Measurements from ENCODE around the gene PJA1.

DNA sequence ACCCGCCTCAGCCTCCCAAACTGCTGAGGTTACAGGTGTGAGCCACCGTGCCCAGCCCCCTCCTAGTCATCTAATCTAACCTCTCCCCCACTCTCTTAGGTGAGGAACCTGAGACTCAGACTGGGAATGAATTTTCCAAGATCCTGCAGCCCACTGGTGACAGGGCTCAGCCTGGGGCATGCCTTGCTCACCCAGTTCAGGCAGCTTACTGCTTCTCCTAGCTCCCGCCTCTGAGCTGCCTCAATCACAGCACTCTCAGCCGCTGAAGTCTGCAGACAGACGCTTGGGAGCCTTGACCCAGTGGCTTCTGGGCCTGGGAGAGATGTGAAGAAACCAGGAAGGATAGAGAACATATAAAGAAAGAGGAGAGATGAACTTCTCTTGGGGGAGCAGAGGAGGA, 24.4 kb downstream of the PJA1 start:
- TF ChIP-seq, protein P1, sequence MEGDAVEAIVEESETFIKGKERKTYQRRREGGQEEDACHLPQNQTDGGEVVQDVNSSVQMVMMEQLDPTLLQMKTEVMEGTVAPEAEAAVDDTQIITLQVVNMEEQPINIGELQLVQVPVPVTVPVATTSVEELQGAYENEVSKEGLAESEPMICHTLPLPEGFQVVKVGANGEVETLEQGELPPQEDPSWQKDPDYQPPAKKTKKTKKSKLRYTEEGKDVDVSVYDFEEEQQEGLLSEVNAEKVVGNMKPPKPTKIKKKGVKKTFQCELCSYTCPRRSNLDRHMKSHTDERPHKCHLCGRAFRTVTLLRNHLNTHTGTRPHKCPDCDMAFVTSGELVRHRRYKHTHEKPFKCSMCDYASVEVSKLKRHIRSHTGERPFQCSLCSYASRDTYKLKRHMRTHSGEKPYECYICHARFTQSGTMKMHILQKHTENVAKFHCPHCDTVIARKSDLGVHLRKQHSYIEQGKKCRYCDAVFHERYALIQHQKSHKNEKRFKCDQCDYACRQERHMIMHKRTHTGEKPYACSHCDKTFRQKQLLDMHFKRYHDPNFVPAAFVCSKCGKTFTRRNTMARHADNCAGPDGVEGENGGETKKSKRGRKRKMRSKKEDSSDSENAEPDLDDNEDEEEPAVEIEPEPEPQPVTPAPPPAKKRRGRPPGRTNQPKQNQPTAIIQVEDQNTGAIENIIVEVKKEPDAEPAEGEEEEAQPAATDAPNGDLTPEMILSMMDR (IDR thresholded peaks at IDR 0.05 in 4 of 5, conservative IDR thresholded peaks at IDR 0.05 in 1 of 5) = no peak
- no peak for TF ChIP-seq POLR2A (IDR thresholded peaks at IDR 0.05)

All from gastrocnemius medialis (tissue), 4 donors.